ENCODE results near the gene SNX5. TPM values are rescaled to one million over a fixed set of nuclear protein-coding genes. Genes with fewer than 3 reads are reported as not detected.
A peak's percentile ranks its signal among the peaks of the same experiment; 100 is the strongest.

The SNX5 gene
- total and polyA plus RNA-seq, 2 experiments from 2014 or later, result 105 to 144 TPM

GRCh38 chr20:17992224-17992637 lies 23.6 kb upstream of the SNX5 start:
- Histone ChIP-seq H3K4me3 (no peak overlapping the region), H3K36me3 (peaks cover 9% of the 10 kb centered on the region)
- TF ChIP-seq CTCF (IDR thresholded peaks at IDR 0.05; ENCODE audit: low read depth, low read length), result no peak

GRCh38 chr20:17990278-17990972 lies 21.8 kb upstream of the SNX5 start:
- Histone ChIP-seq H3K9me3 (ENCODE audit: low read depth) (no peaks in the 10 kb centered on the region), H3K4me3 (no peak overlapping the region), H3K4me1 (ENCODE audit: low read depth) (no peaks in the 10 kb centered on the region), H3K36me3 (peaks cover 9% of the 10 kb centered on the region), H3K27ac (no peak overlapping the region), H3K27me3 (no peaks in the 10 kb centered on the region)
- peak in 1 of 2 donors; percentile 31 for DNase-seq (ENCODE audit: low read depth in 1 of 2, low spot score in 1 of 2)
- TF ChIP-seq CTCF (IDR thresholded peaks at IDR 0.05; ENCODE audit: low read depth, low read length), result no peak

More at GRCh38 chr20:17992224-17992637, 23.6 kb upstream of the SNX5 start:
- DNase-seq (ENCODE audit: low read depth in 1 of 2, low spot score in 1 of 2), result peak in 1 of 2 donors; percentile 3
- no peaks in the 10 kb centered on the region for H3K27me3 ChIP-seq
- no peaks in the 10 kb centered on the region for H3K4me1 ChIP-seq (ENCODE audit: low read depth)
- no peak overlapping the region for H3K27ac ChIP-seq
- H3K9me3 ChIP-seq (ENCODE audit: low read depth), result no peaks in the 10 kb centered on the region

GRCh38 chr20:17987988-17988387 lies 19.4 kb upstream of the SNX5 start:
- Histone ChIP-seq H3K36me3 (peaks cover 9% of the 10 kb centered on the region), H3K9me3 (ENCODE audit: low read depth) (no peaks in the 10 kb centered on the region), H3K4me1 (ENCODE audit: low read depth) (no peaks in the 10 kb centered on the region), H3K27me3 (no peaks in the 10 kb centered on the region), H3K27ac (no peak overlapping the region), H3K4me3 (no peak overlapping the region)
- no peak for DNase-seq (ENCODE audit: low read depth in 1 of 2, low spot score in 1 of 2)
- no peak for TF ChIP-seq CTCF (IDR thresholded peaks at IDR 0.05; ENCODE audit: low read depth, low read length)

- H3K27me3 ChIP-seq, result no peaks in the 10 kb centered on the region
- TF ChIP-seq CTCF (IDR thresholded peaks at IDR 0.05; ENCODE audit: low read depth, low read length), result no peak
- H3K4me3 ChIP-seq, result no peak overlapping the region
- no peaks in the 10 kb centered on the region for H3K9me3 ChIP-seq (ENCODE audit: low read depth)
- DNase-seq (ENCODE audit: low read depth in 1 of 2, low spot score in 1 of 2), result no peak
- no peak overlapping the region for H3K27ac ChIP-seq
- peaks cover 12% of the 10 kb centered on the region for H3K36me3 ChIP-seq
- no peaks in the 10 kb centered on the region for H3K4me1 ChIP-seq (ENCODE audit: low read depth)
These were observed 16.9 kb upstream of the SNX5 start for GRCh38 chr20:17985388-17986018.

- Histone ChIP-seq H3K4me1 (ENCODE audit: low read depth) (peaks cover 18% of the 10 kb centered on the region), H3K36me3 (peaks cover 12% of the 10 kb centered on the region), H3K27me3 (no peaks in the 10 kb centered on the region), H3K27ac (no peak overlapping the region), H3K4me3 (no peak overlapping the region), H3K9me3 (ENCODE audit: low read depth) (no peaks in the 10 kb centered on the region)
- DNase-seq (ENCODE audit: low read depth in 1 of 2, low spot score in 1 of 2), result no peak
- no peak for TF ChIP-seq CTCF (IDR thresholded peaks at IDR 0.05; ENCODE audit: low read depth, low read length)
These were observed 7.7 kb upstream of the SNX5 start for GRCh38 chr20:17976305-17976704.
